ENCODE results near the gene SLC44A3.

SLC44A3 gene

GRCh38 chr1:94878329-94878728 lies 58.2 kb downstream of the SLC44A3 start:
- H3K27me3 ChIP-seq (ENCODE audit: control insufficient read depth in 5 of 5, insufficient read depth in 4 of 5, low read length in 5 of 5) = no peaks in the 10 kb centered on the region
- H3K4me1 ChIP-seq (ENCODE audit: control insufficient read depth in 5 of 5, insufficient read depth in 5 of 5, low read length in 5 of 5) = peaks cover 0 to 2% (median 1%) of the 10 kb centered on the region in 5 donors
- no peak overlapping the region for H3K27ac ChIP-seq (ENCODE audit: low read depth, low read length)

GRCh38 chr1:94883691-94884090 lies 63.5 kb downstream of the SLC44A3 start:
- Histone ChIP-seq H3K9me3 (ENCODE audit: control insufficient read depth in 5 of 5, low read length in 5 of 5) (no peaks in the 10 kb centered on the region), H3K9ac (ENCODE audit: low read length in 5 of 5) (peak overlapping the region in 1 of 5 donors; percentile 41), H3K4me3 (ENCODE audit: low read depth in 1 of 5, low read length in 5 of 5) (peak overlapping the region; percentile 6 to 45 (median 33)), H3K27me3 (ENCODE audit: control insufficient read depth in 5 of 5, insufficient read depth in 4 of 5, low read length in 5 of 5) (no peaks in the 10 kb centered on the region), H3K36me3 (ENCODE audit: control insufficient read depth in 5 of 5, insufficient read depth in 5 of 5, low read length in 5 of 5) (no peaks in the 10 kb centered on the region), H3K27ac (ENCODE audit: low read depth, low read length) (no peak overlapping the region), H3K4me1 (ENCODE audit: control insufficient read depth in 5 of 5, insufficient read depth in 5 of 5, low read length in 5 of 5) (peaks cover 0 to 13% (median 12%) of the 10 kb centered on the region in 5 donors)

More at GRCh38 chr1:94878329-94878728, 58.2 kb downstream of the SLC44A3 start:
- Histone ChIP-seq H3K9me3 (ENCODE audit: control insufficient read depth in 5 of 5, low read length in 5 of 5) (no peaks in the 10 kb centered on the region), H3K36me3 (ENCODE audit: control insufficient read depth in 5 of 5, insufficient read depth in 5 of 5, low read length in 5 of 5) (no peaks in the 10 kb centered on the region), H3K4me3 (ENCODE audit: low read depth in 1 of 5, low read length in 5 of 5) (no peak overlapping the region), H3K9ac (ENCODE audit: low read length in 5 of 5) (no peak overlapping the region)

GRCh38 chr1:94884106-94884505 lies 63.9 kb downstream of the SLC44A3 start:
- H3K9ac ChIP-seq (ENCODE audit: low read length in 5 of 5) = no peak overlapping the region
- H3K4me3 ChIP-seq (ENCODE audit: low read depth in 1 of 5, low read length in 5 of 5) = no peak overlapping the region

GRCh38 chr1:94884507-94884906 lies 64.3 kb downstream of the SLC44A3 start:
- no peaks in the 10 kb centered on the region for H3K27me3 ChIP-seq (ENCODE audit: control insufficient read depth in 5 of 5, insufficient read depth in 4 of 5, low read length in 5 of 5)
- peaks cover 0 to 3% (median 0%) of the 10 kb centered on the region in 5 donors for H3K36me3 ChIP-seq (ENCODE audit: control insufficient read depth in 5 of 5, insufficient read depth in 5 of 5, low read length in 5 of 5)
- peaks cover 0 to 13% (median 12%) of the 10 kb centered on the region in 5 donors for H3K4me1 ChIP-seq (ENCODE audit: control insufficient read depth in 5 of 5, insufficient read depth in 5 of 5, low read length in 5 of 5)
- no peaks in the 10 kb centered on the region for H3K9me3 ChIP-seq (ENCODE audit: control insufficient read depth in 5 of 5, low read length in 5 of 5)
- no peak overlapping the region for H3K27ac ChIP-seq (ENCODE audit: low read depth, low read length)
- H3K4me3 ChIP-seq (ENCODE audit: low read depth in 1 of 5, low read length in 5 of 5) = no peak overlapping the region
- H3K9ac ChIP-seq (ENCODE audit: low read length in 5 of 5) = no peak overlapping the region

More at GRCh38 chr1:94884106-94884505, 63.9 kb downstream of the SLC44A3 start:
- Histone ChIP-seq H3K9me3 (ENCODE audit: control insufficient read depth in 5 of 5, low read length in 5 of 5) (no peaks in the 10 kb centered on the region), H3K27me3 (ENCODE audit: control insufficient read depth in 5 of 5, insufficient read depth in 4 of 5, low read length in 5 of 5) (no peaks in the 10 kb centered on the region), H3K27ac (ENCODE audit: low read depth, low read length) (no peak overlapping the region), H3K36me3 (ENCODE audit: control insufficient read depth in 5 of 5, insufficient read depth in 5 of 5, low read length in 5 of 5) (peaks cover 0 to 3% (median 0%) of the 10 kb centered on the region in 5 donors), H3K4me1 (ENCODE audit: control insufficient read depth in 5 of 5, insufficient read depth in 5 of 5, low read length in 5 of 5) (peaks cover 0 to 13% (median 12%) of the 10 kb centered on the region in 5 donors)

GRCh38 chr1:94886361-94886760 lies 66.2 kb downstream of the SLC44A3 start:
- Histone ChIP-seq H3K36me3 (ENCODE audit: control insufficient read depth in 5 of 5, insufficient read depth in 5 of 5, low read length in 5 of 5) (peaks cover 0 to 6% (median 3%) of the 10 kb centered on the region in 5 donors), H3K4me3 (ENCODE audit: low read depth in 1 of 5, low read length in 5 of 5) (no peak overlapping the region), H3K4me1 (ENCODE audit: control insufficient read depth in 5 of 5, insufficient read depth in 5 of 5, low read length in 5 of 5) (peaks cover 0 to 13% (median 12%) of the 10 kb centered on the region in 5 donors), H3K9me3 (ENCODE audit: control insufficient read depth in 5 of 5, low read length in 5 of 5) (no peaks in the 10 kb centered on the region), H3K9ac (ENCODE audit: low read length in 5 of 5) (no peak overlapping the region), H3K27ac (ENCODE audit: low read depth, low read length) (no peak overlapping the region), H3K27me3 (ENCODE audit: control insufficient read depth in 5 of 5, insufficient read depth in 4 of 5, low read length in 5 of 5) (no peaks in the 10 kb centered on the region)

GRCh38 chr1:94887106-94887505 lies 66.9 kb downstream of the SLC44A3 start:
- no peaks in the 10 kb centered on the region for H3K27me3 ChIP-seq (ENCODE audit: control insufficient read depth in 5 of 5, insufficient read depth in 4 of 5, low read length in 5 of 5)
- H3K9ac ChIP-seq (ENCODE audit: low read length in 5 of 5) = no peak overlapping the region
- H3K36me3 ChIP-seq (ENCODE audit: control insufficient read depth in 5 of 5, insufficient read depth in 5 of 5, low read length in 5 of 5) = peaks cover 0 to 7% (median 3%) of the 10 kb centered on the region in 5 donors
- H3K4me1 ChIP-seq (ENCODE audit: control insufficient read depth in 5 of 5, insufficient read depth in 5 of 5, low read length in 5 of 5) = peaks cover 0 to 13% (median 12%) of the 10 kb centered on the region in 5 donors
- H3K4me3 ChIP-seq (ENCODE audit: low read depth in 1 of 5, low read length in 5 of 5) = no peak overlapping the region
- H3K9me3 ChIP-seq (ENCODE audit: control insufficient read depth in 5 of 5, low read length in 5 of 5) = no peaks in the 10 kb centered on the region
- no peak overlapping the region for H3K27ac ChIP-seq (ENCODE audit: low read depth, low read length)

- Histone ChIP-seq H3K9ac (ENCODE audit: low read length in 5 of 5) (no peak overlapping the region), H3K4me3 (ENCODE audit: low read depth in 1 of 5, low read length in 5 of 5) (no peak overlapping the region), H3K36me3 (ENCODE audit: control insufficient read depth in 5 of 5, insufficient read depth in 5 of 5, low read length in 5 of 5) (peaks cover 0 to 9% (median 3%) of the 10 kb centered on the region in 5 donors), H3K27me3 (ENCODE audit: control insufficient read depth in 5 of 5, insufficient read depth in 4 of 5, low read length in 5 of 5) (no peaks in the 10 kb centered on the region), H3K9me3 (ENCODE audit: control insufficient read depth in 5 of 5, low read length in 5 of 5) (no peaks in the 10 kb centered on the region), H3K27ac (ENCODE audit: low read depth, low read length) (no peak overlapping the region), H3K4me1 (ENCODE audit: control insufficient read depth in 5 of 5, insufficient read depth in 5 of 5, low read length in 5 of 5) (peaks cover 0 to 13% (median 12%) of the 10 kb centered on the region in 5 donors)
Observed at GRCh38 chr1:94887603-94888171, 67.5 kb downstream of the SLC44A3 start.

GRCh38 chr1:94888201-94888600 lies 68.0 kb downstream of the SLC44A3 start:
- H3K9ac ChIP-seq (ENCODE audit: low read length in 5 of 5) = no peak overlapping the region
- H3K27me3 ChIP-seq (ENCODE audit: control insufficient read depth in 5 of 5, insufficient read depth in 4 of 5, low read length in 5 of 5) = no peaks in the 10 kb centered on the region

GRCh38 chr1:94892604-94893254 lies 72.6 kb downstream of the SLC44A3 start:
- Histone ChIP-seq H3K9me3 (ENCODE audit: control insufficient read depth in 5 of 5, low read length in 5 of 5) (no peaks in the 10 kb centered on the region), H3K27me3 (ENCODE audit: control insufficient read depth in 5 of 5, insufficient read depth in 4 of 5, low read length in 5 of 5) (no peaks in the 10 kb centered on the region), H3K27ac (ENCODE audit: low read depth, low read length) (no peak overlapping the region), H3K36me3 (ENCODE audit: control insufficient read depth in 5 of 5, insufficient read depth in 5 of 5, low read length in 5 of 5) (peaks cover 18 to 38% (median 30%) of the 10 kb centered on the region in 5 donors), H3K4me3 (ENCODE audit: low read depth in 1 of 5, low read length in 5 of 5) (no peak overlapping the region), H3K4me1 (ENCODE audit: control insufficient read depth in 5 of 5, insufficient read depth in 5 of 5, low read length in 5 of 5) (no peaks in the 10 kb centered on the region), H3K9ac (ENCODE audit: low read length in 5 of 5) (no peak overlapping the region)

More at GRCh38 chr1:94888201-94888600, 68.0 kb downstream of the SLC44A3 start:
- Histone ChIP-seq H3K4me1 (ENCODE audit: control insufficient read depth in 5 of 5, insufficient read depth in 5 of 5, low read length in 5 of 5) (peaks cover 0 to 12% (median 11%) of the 10 kb centered on the region in 5 donors), H3K36me3 (ENCODE audit: control insufficient read depth in 5 of 5, insufficient read depth in 5 of 5, low read length in 5 of 5) (peaks cover 0 to 12% (median 5%) of the 10 kb centered on the region in 5 donors), H3K4me3 (ENCODE audit: low read depth in 1 of 5, low read length in 5 of 5) (no peak overlapping the region), H3K27ac (ENCODE audit: low read depth, low read length) (no peak overlapping the region), H3K9me3 (ENCODE audit: control insufficient read depth in 5 of 5, low read length in 5 of 5) (no peaks in the 10 kb centered on the region)

GRCh38 chr1:94894630-94895029 lies 74.5 kb downstream of the SLC44A3 start:
- Histone ChIP-seq H3K27me3 (ENCODE audit: control insufficient read depth in 5 of 5, insufficient read depth in 4 of 5, low read length in 5 of 5) (no peaks in the 10 kb centered on the region), H3K9me3 (ENCODE audit: control insufficient read depth in 5 of 5, low read length in 5 of 5) (no peaks in the 10 kb centered on the region), H3K9ac (ENCODE audit: low read length in 5 of 5) (no peak overlapping the region), H3K27ac (ENCODE audit: low read depth, low read length) (no peak overlapping the region), H3K36me3 (ENCODE audit: control insufficient read depth in 5 of 5, insufficient read depth in 5 of 5, low read length in 5 of 5) (peaks cover 34 to 53% (median 43%) of the 10 kb centered on the region in 5 donors), H3K4me3 (ENCODE audit: low read depth in 1 of 5, low read length in 5 of 5) (no peak overlapping the region), H3K4me1 (ENCODE audit: control insufficient read depth in 5 of 5, insufficient read depth in 5 of 5, low read length in 5 of 5) (peaks cover 0 to 4% (median 0%) of the 10 kb centered on the region in 5 donors)

All from subcutaneous abdominal adipose tissue (tissue), 5 donors.